ENCODE data around the gene SLC22A16. TPM values are rescaled to one million over a fixed set of nuclear protein-coding genes. Genes with fewer than 3 reads are reported as not detected.

The SLC22A16 gene
- total and polyA plus RNA-seq, 4 donors = 0.08 to 22.5 TPM; not detected in 2

DNA sequence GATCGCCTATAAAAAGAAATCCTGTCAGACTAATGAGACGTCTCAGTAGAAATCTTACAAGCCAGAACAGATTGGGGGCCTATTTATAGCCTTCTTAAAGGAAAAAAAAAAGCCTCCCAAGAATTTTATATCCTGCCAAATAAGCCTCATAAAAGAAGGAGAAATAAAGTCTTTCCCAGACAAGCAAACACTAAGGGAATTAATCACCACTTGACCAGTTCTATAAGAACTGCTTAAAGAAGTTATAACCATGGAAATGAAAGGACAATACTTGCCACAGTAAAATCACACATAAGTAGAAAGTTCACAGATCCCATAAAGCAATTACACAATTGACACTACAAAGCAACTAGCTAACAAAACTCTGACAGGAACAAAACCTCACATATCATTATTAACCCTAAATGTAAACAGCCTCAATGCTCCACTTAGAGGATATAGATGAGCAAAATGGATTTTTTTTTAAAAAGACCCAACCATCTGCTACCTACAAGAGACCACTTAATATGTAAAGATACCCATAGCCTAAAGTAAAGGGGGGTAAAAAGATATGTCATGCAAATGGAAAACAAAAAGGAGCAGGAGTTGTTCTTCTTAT lies 13.4 kb downstream of the SLC22A16 start:
- no peaks in the 10 kb centered on the region for H3K27me3 ChIP-seq (ENCODE audit: control insufficient read depth in 4 of 4, insufficient read depth in 4 of 4, low read length in 3 of 4)
- H3K4me1 ChIP-seq (ENCODE audit: control insufficient read depth in 4 of 4, insufficient read depth in 4 of 4, low read length in 3 of 4) = no peaks in the 10 kb centered on the region
- H3K27ac ChIP-seq (ENCODE audit: low read depth in 1 of 2, low read length in 2 of 2) = no peak overlapping the region
- no peak for TF ChIP-seq SP1 (IDR thresholded peaks at IDR 0.05)
- TF ChIP-seq GABPA (IDR thresholded peaks at IDR 0.05 in 1 of 2, conservative IDR thresholded peaks at IDR 0.05 in 1 of 2) = no peak
- no peak for TF ChIP-seq FOXA2 (IDR thresholded peaks at IDR 0.05)
- TF ChIP-seq, protein P1, sequence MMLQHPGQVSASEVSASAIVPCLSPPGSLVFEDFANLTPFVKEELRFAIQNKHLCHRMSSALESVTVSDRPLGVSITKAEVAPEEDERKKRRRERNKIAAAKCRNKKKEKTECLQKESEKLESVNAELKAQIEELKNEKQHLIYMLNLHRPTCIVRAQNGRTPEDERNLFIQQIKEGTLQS (IDR thresholded peaks at IDR 0.05) = no peak
- TF ChIP-seq, protein P2, sequence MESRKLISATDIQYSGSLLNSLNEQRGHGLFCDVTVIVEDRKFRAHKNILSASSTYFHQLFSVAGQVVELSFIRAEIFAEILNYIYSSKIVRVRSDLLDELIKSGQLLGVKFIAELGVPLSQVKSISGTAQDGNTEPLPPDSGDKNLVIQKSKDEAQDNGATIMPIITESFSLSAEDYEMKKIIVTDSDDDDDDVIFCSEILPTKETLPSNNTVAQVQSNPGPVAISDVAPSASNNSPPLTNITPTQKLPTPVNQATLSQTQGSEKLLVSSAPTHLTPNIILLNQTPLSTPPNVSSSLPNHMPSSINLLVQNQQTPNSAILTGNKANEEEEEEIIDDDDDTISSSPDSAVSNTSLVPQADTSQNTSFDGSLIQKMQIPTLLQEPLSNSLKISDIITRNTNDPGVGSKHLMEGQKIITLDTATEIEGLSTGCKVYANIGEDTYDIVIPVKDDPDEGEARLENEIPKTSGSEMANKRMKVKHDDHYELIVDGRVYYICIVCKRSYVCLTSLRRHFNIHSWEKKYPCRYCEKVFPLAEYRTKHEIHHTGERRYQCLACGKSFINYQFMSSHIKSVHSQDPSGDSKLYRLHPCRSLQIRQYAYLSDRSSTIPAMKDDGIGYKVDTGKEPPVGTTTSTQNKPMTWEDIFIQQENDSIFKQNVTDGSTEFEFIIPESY (IDR thresholded peaks at IDR 0.05) = no peak
- no peak for TF ChIP-seq HNF4A (conservative IDR thresholded peaks at IDR 0.05)
- TF ChIP-seq YY1 (IDR thresholded peaks at IDR 0.05) = no peak
- TF ChIP-seq, protein P3, sequence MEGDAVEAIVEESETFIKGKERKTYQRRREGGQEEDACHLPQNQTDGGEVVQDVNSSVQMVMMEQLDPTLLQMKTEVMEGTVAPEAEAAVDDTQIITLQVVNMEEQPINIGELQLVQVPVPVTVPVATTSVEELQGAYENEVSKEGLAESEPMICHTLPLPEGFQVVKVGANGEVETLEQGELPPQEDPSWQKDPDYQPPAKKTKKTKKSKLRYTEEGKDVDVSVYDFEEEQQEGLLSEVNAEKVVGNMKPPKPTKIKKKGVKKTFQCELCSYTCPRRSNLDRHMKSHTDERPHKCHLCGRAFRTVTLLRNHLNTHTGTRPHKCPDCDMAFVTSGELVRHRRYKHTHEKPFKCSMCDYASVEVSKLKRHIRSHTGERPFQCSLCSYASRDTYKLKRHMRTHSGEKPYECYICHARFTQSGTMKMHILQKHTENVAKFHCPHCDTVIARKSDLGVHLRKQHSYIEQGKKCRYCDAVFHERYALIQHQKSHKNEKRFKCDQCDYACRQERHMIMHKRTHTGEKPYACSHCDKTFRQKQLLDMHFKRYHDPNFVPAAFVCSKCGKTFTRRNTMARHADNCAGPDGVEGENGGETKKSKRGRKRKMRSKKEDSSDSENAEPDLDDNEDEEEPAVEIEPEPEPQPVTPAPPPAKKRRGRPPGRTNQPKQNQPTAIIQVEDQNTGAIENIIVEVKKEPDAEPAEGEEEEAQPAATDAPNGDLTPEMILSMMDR (IDR thresholded peaks at IDR 0.05; ENCODE audit: low read depth, low read length, missing input control) = no peak
- H3K36me3 ChIP-seq (ENCODE audit: control insufficient read depth in 4 of 4, insufficient read depth in 3 of 4, low read depth in 1 of 4, low read length in 3 of 4) = no peaks in the 10 kb centered on the region
- no peak for DNase-seq (ENCODE audit: low spot score)
- H3K4me3 ChIP-seq (ENCODE audit: low read depth in 1 of 3, low read length in 3 of 3) = no peak overlapping the region
- 81% methylated on average over 2 of the region's 2 CpGs for WGBS
- H3K9ac ChIP-seq (ENCODE audit: low read depth in 1 of 2, low read length in 2 of 2) = no peak overlapping the region
- H3K9me3 ChIP-seq (ENCODE audit: control insufficient read depth in 4 of 4, low read length in 3 of 4) = peaks cover 0 to 7% (median 3%) of the 10 kb centered on the region in 4 donors

DNA sequence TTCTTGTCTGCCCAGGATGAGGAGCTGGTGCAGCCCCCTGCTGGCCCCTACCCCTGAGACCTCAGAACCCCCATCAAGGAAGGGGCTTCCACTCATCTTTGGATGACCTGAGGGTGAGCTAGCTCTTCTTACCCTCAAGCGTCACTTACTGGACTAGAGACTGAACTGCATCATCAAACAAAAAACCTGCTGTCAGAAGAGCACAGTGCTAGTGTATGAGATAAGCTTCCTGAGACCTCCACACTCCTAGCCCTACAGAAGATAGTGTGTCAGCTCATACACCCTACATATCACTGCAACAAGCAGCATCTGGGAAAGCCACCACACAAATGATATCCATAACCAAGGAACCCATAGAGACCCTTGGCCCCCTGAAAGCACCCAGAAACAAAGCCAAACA lies 15.0 kb downstream of the SLC22A16 start:
- Histone ChIP-seq H3K36me3 (ENCODE audit: control insufficient read depth in 4 of 4, insufficient read depth in 3 of 4, low read depth in 1 of 4, low read length in 3 of 4) (no peaks in the 10 kb centered on the region), H3K4me3 (ENCODE audit: low read depth in 1 of 3, low read length in 3 of 3) (no peak overlapping the region), H3K27me3 (ENCODE audit: control insufficient read depth in 4 of 4, insufficient read depth in 4 of 4, low read length in 3 of 4) (no peaks in the 10 kb centered on the region), H3K9me3 (ENCODE audit: control insufficient read depth in 4 of 4, low read length in 3 of 4) (peaks cover 0 to 7% (median 3%) of the 10 kb centered on the region in 4 donors), H3K27ac (ENCODE audit: low read depth in 1 of 2, low read length in 2 of 2) (no peak overlapping the region), H3K9ac (ENCODE audit: low read depth in 1 of 2, low read length in 2 of 2) (no peak overlapping the region), H3K4me1 (ENCODE audit: control insufficient read depth in 4 of 4, insufficient read depth in 4 of 4, low read length in 3 of 4) (no peaks in the 10 kb centered on the region)
- TF ChIP-seq HNF4A (conservative IDR thresholded peaks at IDR 0.05) (no peak), YY1 (IDR thresholded peaks at IDR 0.05) (no peak)
- TF ChIP-seq, protein P4, sequence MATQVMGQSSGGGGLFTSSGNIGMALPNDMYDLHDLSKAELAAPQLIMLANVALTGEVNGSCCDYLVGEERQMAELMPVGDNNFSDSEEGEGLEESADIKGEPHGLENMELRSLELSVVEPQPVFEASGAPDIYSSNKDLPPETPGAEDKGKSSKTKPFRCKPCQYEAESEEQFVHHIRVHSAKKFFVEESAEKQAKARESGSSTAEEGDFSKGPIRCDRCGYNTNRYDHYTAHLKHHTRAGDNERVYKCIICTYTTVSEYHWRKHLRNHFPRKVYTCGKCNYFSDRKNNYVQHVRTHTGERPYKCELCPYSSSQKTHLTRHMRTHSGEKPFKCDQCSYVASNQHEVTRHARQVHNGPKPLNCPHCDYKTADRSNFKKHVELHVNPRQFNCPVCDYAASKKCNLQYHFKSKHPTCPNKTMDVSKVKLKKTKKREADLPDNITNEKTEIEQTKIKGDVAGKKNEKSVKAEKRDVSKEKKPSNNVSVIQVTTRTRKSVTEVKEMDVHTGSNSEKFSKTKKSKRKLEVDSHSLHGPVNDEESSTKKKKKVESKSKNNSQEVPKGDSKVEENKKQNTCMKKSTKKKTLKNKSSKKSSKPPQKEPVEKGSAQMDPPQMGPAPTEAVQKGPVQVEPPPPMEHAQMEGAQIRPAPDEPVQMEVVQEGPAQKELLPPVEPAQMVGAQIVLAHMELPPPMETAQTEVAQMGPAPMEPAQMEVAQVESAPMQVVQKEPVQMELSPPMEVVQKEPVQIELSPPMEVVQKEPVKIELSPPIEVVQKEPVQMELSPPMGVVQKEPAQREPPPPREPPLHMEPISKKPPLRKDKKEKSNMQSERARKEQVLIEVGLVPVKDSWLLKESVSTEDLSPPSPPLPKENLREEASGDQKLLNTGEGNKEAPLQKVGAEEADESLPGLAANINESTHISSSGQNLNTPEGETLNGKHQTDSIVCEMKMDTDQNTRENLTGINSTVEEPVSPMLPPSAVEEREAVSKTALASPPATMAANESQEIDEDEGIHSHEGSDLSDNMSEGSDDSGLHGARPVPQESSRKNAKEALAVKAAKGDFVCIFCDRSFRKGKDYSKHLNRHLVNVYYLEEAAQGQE (IDR thresholded peaks at IDR 0.05) = no peak
- TF ChIP-seq, protein P5, sequence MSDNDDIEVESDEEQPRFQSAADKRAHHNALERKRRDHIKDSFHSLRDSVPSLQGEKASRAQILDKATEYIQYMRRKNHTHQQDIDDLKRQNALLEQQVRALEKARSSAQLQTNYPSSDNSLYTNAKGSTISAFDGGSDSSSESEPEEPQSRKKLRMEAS (IDR thresholded peaks at IDR 0.05) = no peak
- WGBS = 96% methylated on average over 1 of the region's 1 CpG
- no peak for DNase-seq (ENCODE audit: low spot score)
